ENCODE results near the gene ANKRD34A. TPM values are rescaled to one million over a fixed set of nuclear protein-coding genes. Genes with fewer than 3 reads are reported as not detected.

The ANKRD34A gene
- total and polyA plus RNA-seq, 2 donors from 2014 or later: 0.37 to 0.76 TPM

DNA sequence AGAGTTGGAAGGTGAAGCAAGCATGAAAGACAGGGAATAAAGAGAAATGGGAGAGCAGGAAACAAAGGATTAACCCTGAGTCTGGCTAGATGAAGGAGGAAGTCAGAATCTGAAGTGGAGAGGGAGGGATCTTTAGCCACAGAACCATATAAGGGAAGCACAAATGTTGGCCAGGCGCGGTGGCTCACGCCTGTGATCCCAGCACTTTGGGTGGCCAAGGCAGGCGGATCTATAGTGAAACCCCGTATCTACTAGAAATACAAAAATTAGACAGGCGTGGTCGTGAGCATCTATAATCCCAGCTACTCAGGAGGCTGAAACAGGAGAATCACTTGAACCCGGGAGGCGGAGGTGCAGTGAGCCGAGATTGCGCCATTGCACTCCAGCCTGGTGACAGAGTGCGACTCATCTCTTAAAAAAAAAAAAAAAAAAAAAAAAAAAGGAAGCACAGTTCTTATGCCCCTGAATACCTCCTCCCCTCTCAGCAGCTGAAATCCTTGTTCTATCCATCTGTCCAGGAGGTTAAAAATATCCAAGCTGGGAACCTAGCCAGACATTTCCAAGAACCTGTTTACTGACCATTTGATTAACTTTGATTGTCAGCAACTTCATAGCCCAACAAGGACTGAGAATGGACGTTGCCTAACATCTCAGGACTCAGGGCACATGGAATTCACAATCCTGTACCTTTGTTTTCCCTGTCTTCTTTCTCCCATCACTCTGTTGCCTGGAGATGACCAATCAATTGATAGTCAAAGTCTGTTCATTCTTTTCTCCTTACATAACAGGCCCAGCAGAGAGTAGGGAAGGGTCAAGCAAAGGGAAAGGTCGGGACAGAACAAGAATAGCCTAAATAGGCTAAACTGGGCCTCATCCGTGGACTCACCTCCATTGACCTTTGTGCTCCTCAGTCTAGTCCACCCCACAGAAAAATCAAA is 21.4 kb upstream of the ANKRD34A start:
- Histone ChIP-seq H3K36me3 (ENCODE audit: control insufficient read depth in 2 of 3, insufficient read depth in 3 of 3, low read length in 3 of 3) (no peaks in the 10 kb centered on the region), H3K4me3 (ENCODE audit: low read length in 3 of 3) (peak overlapping the region in 2 of 3 donors; percentile 3 to 35), H3K27ac (ENCODE audit: low read depth in 2 of 2, low read length in 2 of 2) (peak overlapping the region; percentile 84 to 91), H3K9ac (ENCODE audit: low read length in 3 of 3) (peak overlapping the region in 2 of 3 donors; percentile 4 to 27), H3K9me3 (ENCODE audit: control insufficient read depth in 2 of 3, insufficient read depth in 1 of 3, low read length in 3 of 3) (no peaks in the 10 kb centered on the region), H3K4me1 (ENCODE audit: control insufficient read depth in 2 of 3, insufficient read depth in 2 of 3, low read depth in 1 of 3, low read length in 3 of 3) (peaks cover 0 to 37% (median 31%) of the 10 kb centered on the region in 3 donors), H3K27me3 (ENCODE audit: control insufficient read depth, insufficient read depth, low read length) (no peaks in the 10 kb centered on the region)
- peak in 1 of 5 donors; percentile 69 for DNase-seq
- TF ChIP-seq CTCF (IDR thresholded peaks at IDR 0.05; ENCODE audit: borderline replicate concordance, extremely low read depth, insufficient read depth): no peak
- peak; percentile 72 for FAIRE-seq
- intact Hi-C loops (cut with DNase I): no loop called here

DNA sequence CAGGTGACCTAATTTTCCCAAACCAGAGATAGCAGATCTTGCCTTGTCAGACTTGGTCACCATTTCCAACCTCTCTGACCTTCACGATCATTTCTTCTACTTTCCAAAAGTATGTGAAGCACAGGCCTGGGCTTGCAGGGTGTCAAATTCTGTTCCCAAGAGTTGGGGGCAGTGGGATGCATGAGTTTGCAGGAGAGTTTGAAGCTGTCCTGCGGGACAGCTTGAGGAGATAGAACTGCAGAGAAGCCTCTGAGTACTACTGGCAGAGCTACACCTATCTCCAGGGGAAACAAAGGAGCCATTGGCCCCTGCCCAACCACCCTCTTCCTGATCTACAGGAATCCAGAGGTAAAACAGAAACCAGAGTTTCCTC is 20.7 kb upstream of the ANKRD34A start:
- TF ChIP-seq CTCF (IDR thresholded peaks at IDR 0.05; ENCODE audit: borderline replicate concordance, extremely low read depth, insufficient read depth): no peak
- Histone ChIP-seq H3K27me3 (ENCODE audit: control insufficient read depth, insufficient read depth, low read length) (no peaks in the 10 kb centered on the region), H3K27ac (ENCODE audit: low read depth in 2 of 2, low read length in 2 of 2) (peak overlapping the region; percentile 84 to 91), H3K4me3 (ENCODE audit: low read length in 3 of 3) (peak overlapping the region in 1 of 3 donors; percentile 35), H3K9ac (ENCODE audit: low read length in 3 of 3) (peak overlapping the region in 2 of 3 donors; percentile 1 to 7), H3K4me1 (ENCODE audit: control insufficient read depth in 2 of 3, insufficient read depth in 2 of 3, low read depth in 1 of 3, low read length in 3 of 3) (peaks cover 0 to 41% (median 37%) of the 10 kb centered on the region in 3 donors), H3K36me3 (ENCODE audit: control insufficient read depth in 2 of 3, insufficient read depth in 3 of 3, low read length in 3 of 3) (no peaks in the 10 kb centered on the region), H3K9me3 (ENCODE audit: control insufficient read depth in 2 of 3, insufficient read depth in 1 of 3, low read length in 3 of 3) (no peaks in the 10 kb centered on the region)
- FAIRE-seq: no peak
- DNase-seq: no peak
- intact Hi-C loops (cut with DNase I): no loop called here

GRCh38 chr1:145983960-145984830 is 19.8 kb upstream of the ANKRD34A start:
- Histone ChIP-seq H3K9ac (ENCODE audit: low read length in 3 of 3) (peak overlapping the region in 2 of 3 donors; percentile 7 to 22), H3K4me3 (ENCODE audit: low read length in 3 of 3) (no peak overlapping the region), H3K9me3 (ENCODE audit: control insufficient read depth in 2 of 3, insufficient read depth in 1 of 3, low read length in 3 of 3) (no peaks in the 10 kb centered on the region), H3K27me3 (ENCODE audit: control insufficient read depth, insufficient read depth, low read length) (no peaks in the 10 kb centered on the region), H3K4me1 (ENCODE audit: control insufficient read depth in 2 of 3, insufficient read depth in 2 of 3, low read depth in 1 of 3, low read length in 3 of 3) (peaks cover 4 to 45% (median 39%) of the 10 kb centered on the region in 3 donors), H3K36me3 (ENCODE audit: control insufficient read depth in 2 of 3, insufficient read depth in 3 of 3, low read length in 3 of 3) (no peaks in the 10 kb centered on the region), H3K27ac (ENCODE audit: low read depth in 2 of 2, low read length in 2 of 2) (peak overlapping the region; percentile 84 to 94)
- FAIRE-seq: no peak
- DNase-seq: no peak
- intact Hi-C loops (cut with DNase I): no loop called here
- TF ChIP-seq CTCF (IDR thresholded peaks at IDR 0.05; ENCODE audit: borderline replicate concordance, extremely low read depth, insufficient read depth): no peak
